ENCODE data around the gene EXOC1.
"Not testable (repeated sequence)": the region's sequence is repeated elsewhere in the genome, so short reads cannot be mapped to it uniquely, and the experiment has no call there.

Gene EXOC1

GRCh38 chr4:55907469-55907868 lies 54.0 kb downstream of the EXOC1 start:
- no peak for FAIRE-seq

GRCh38 chr4:55910140-55910539 lies 56.7 kb downstream of the EXOC1 start:
- FAIRE-seq, result no peak

- FAIRE-seq, result no peak
Measured at GRCh38 chr4:55912249-55912648, 58.8 kb downstream of the EXOC1 start.

GRCh38 chr4:55920571-55920970 lies 67.1 kb downstream of the EXOC1 start:
- no peak for FAIRE-seq

- no peak for FAIRE-seq
Measured at GRCh38 chr4:55921093-55921492, 67.6 kb downstream of the EXOC1 start.

GRCh38 chr4:55925241-55925640 lies 71.8 kb downstream of the EXOC1 start:
- FAIRE-seq, result no peak

- FAIRE-seq, result no peak
Measured at GRCh38 chr4:55926610-55927009, 73.2 kb downstream of the EXOC1 start.

- FAIRE-seq, result no peak
Measured at GRCh38 chr4:55927803-55928437, 74.5 kb downstream of the EXOC1 start.

GRCh38 chr4:55928846-55929245 lies 75.4 kb downstream of the EXOC1 start:
- FAIRE-seq, result no peak

- FAIRE-seq, result no peak
Measured at GRCh38 chr4:55931043-55931442, 77.6 kb downstream of the EXOC1 start.

- FAIRE-seq, result no peak
Measured at GRCh38 chr4:55931833-55932232, 78.4 kb downstream of the EXOC1 start.

- no peak for FAIRE-seq
Measured at GRCh38 chr4:55932511-55932910, 79.1 kb downstream of the EXOC1 start.

- FAIRE-seq, result no peak
Measured at GRCh38 chr4:55933611-55934010, 80.2 kb downstream of the EXOC1 start.

GRCh38 chr4:55935907-55936306 lies 82.5 kb downstream of the EXOC1 start:
- FAIRE-seq, result not testable (repeated sequence)

- FAIRE-seq, result no peak
Measured at GRCh38 chr4:55938481-55938880, 85.0 kb downstream of the EXOC1 start.

GRCh38 chr4:55939421-55939820 lies 86.0 kb downstream of the EXOC1 start:
- no peak for FAIRE-seq

GRCh38 chr4:55941881-55942396 lies 88.5 kb downstream of the EXOC1 start:
- FAIRE-seq, result no peak

- no peak for FAIRE-seq
Measured at GRCh38 chr4:55947254-55947882, 93.9 kb downstream of the EXOC1 start.

GRCh38 chr4:55947912-55948725 lies 94.7 kb downstream of the EXOC1 start:
- peak; percentile 81 for FAIRE-seq

GRCh38 chr4:55948726-55949481 lies 95.5 kb downstream of the EXOC1 start, which contains the start of gene CEP135:
Gene CEP135, plus strand, starts transcription at chr4:55948945. Its CDS starts 3,186 bp downstream, at chr4:55952131.
- FAIRE-seq, result no peak

GRCh38 chr4:55949482-55949802 lies 96.0 kb downstream of the EXOC1 start:
- no peak for FAIRE-seq

GRCh38 chr4:55951191-55951922 lies 97.9 kb downstream of the EXOC1 start:
- FAIRE-seq, result no peak

All from G401.6 (cell line).